ENCODE data around the gene ANKRD9.
A peak's percentile ranks its signal among the peaks of the same experiment; 100 is the strongest.

Gene ANKRD9

GRCh38 chr14:102516531-102517391 is 7.2 kb upstream of the ANKRD9 start:
- Histone ChIP-seq H3K9me3 (no peaks in the 10 kb centered on the region), H3K4me1 (no peaks in the 10 kb centered on the region), H3K36me3 (no peaks in the 10 kb centered on the region), H3K27me3 (no peaks in the 10 kb centered on the region), H3K4me3 (ENCODE audit: low read depth, low read length) (peak overlapping the region; percentile 64)
- peak; percentile 47 for TF ChIP-seq CTCF (IDR thresholded peaks at IDR 0.05; ENCODE audit: low read depth, low read length)
- DNase-seq = peak; percentile 73

GRCh38 chr14:102514987-102515733 is 5.6 kb upstream of the ANKRD9 start:
- H3K9me3 ChIP-seq = no peaks in the 10 kb centered on the region
- no peak overlapping the region for H3K4me3 ChIP-seq (ENCODE audit: low read depth, low read length)
- DNase-seq = no peak
- H3K4me1 ChIP-seq = peaks cover 4% of the 10 kb centered on the region; the same call in 1 of the 2 replicates
- no peaks in the 10 kb centered on the region for H3K36me3 ChIP-seq
- H3K27me3 ChIP-seq = no peaks in the 10 kb centered on the region
- TF ChIP-seq CTCF (IDR thresholded peaks at IDR 0.05; ENCODE audit: low read depth, low read length) = no peak

GRCh38 chr14:102513899-102514772 is 4.6 kb upstream of the ANKRD9 start:
- DNase-seq = no peak
- Histone ChIP-seq H3K4me1 (peaks cover 4% of the 10 kb centered on the region; the same call in 1 of the 2 replicates), H3K4me3 (ENCODE audit: low read depth, low read length) (no peak overlapping the region), H3K9me3 (no peaks in the 10 kb centered on the region), H3K36me3 (no peaks in the 10 kb centered on the region), H3K27me3 (no peaks in the 10 kb centered on the region)
- no peak for TF ChIP-seq CTCF (IDR thresholded peaks at IDR 0.05; ENCODE audit: low read depth, low read length)

- DNase-seq = peak; percentile 10
- no peak overlapping the region for H3K4me3 ChIP-seq (ENCODE audit: low read depth, low read length)
- no peaks in the 10 kb centered on the region for H3K36me3 ChIP-seq
- TF ChIP-seq CTCF (IDR thresholded peaks at IDR 0.05; ENCODE audit: low read depth, low read length) = no peak
- no peaks in the 10 kb centered on the region for H3K27me3 ChIP-seq
- peaks cover 4% of the 10 kb centered on the region; the same call in 1 of the 2 replicates for H3K4me1 ChIP-seq
- no peaks in the 10 kb centered on the region for H3K9me3 ChIP-seq
Measured at GRCh38 chr14:102512793-102513300, 3.3 kb upstream of the ANKRD9 start.

- Histone ChIP-seq H3K27me3 (no peaks in the 10 kb centered on the region), H3K4me1 (peaks cover 4% of the 10 kb centered on the region; the same call in 1 of the 2 replicates), H3K36me3 (no peaks in the 10 kb centered on the region; the same call in 1 of the 2 replicates)
Measured at GRCh38 chr14:102511538-102511937, 2.0 kb upstream of the ANKRD9 start.

More at GRCh38 chr14:102511538-102511937, 2.0 kb upstream of the ANKRD9 start:
- Histone ChIP-seq H3K4me3 (ENCODE audit: low read depth, low read length) (no peak overlapping the region), H3K9me3 (no peaks in the 10 kb centered on the region)
- TF ChIP-seq CTCF (IDR thresholded peaks at IDR 0.05; ENCODE audit: low read depth, low read length) = no peak
- DNase-seq = no peak
